ENCODE measurements around the gene PRDX2.

- TF ChIP-seq CTCF (IDR thresholded peaks at IDR 0.05; ENCODE audit: low read depth, low read length, poor library complexity, severe bottlenecking) (no peak), EZH2phosphoT487 (IDR thresholded peaks at IDR 0.05; ENCODE audit: borderline replicate concordance, low read length) (no peak)
Observed at GRCh38 chr19:12786952-12787351, 14.6 kb downstream of the PRDX2 start.

Data from DOHH2 (cell line).